CD4-positive, alpha-beta T cell treated with Interleukin-17A for 4 hours (primary cell): ENCODE measurements around the gene ASZ1.

Source experiments
- DNase-seq: peaks from one replicate; pipeline ENCODE4 v3.0.0-alpha.2; 2020; ENCODE audit warnings: mixed read lengths

ASZ1 gene

GRCh38 chr7:117333168-117333567 lies 94.1 kb downstream of the ASZ1 start:
- no peak for DNase-seq

DNA sequence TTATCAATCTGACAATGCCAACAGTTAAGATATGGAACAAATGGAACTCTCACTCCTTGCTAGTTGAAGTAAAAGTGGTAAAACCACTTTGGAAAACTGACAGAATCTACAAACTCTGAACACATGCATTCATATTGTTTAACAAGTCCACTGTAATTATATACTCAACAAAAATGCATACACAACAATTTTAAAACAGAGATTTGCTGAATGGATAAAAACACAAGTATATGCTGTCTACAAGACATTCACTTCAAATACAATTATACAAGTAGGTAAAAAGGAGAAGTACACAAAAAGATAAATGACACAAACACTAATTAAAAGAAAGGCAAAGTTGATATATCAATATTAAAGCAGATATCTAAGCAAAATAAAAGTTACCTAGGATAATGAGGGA lies 95.3 kb downstream of the ASZ1 start:
- no peak for DNase-seq

DNA sequence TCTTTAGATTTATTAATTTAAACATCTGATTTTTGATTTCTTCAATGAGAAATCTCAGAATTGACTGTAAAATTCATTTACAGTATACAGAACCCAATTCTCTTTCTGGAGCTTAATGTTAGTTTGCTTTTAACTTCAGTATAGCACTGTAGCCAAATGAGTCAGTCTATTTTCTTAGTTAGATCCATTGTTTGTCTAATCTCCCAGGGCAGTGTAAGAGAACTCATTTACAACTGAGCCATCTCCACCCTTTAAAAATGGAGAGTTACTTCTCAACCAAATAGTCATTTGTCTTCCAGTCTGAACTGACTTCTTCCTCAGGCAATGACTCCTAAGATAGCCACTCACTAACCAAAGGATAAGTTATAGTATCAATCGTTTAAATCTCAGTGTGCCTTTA lies 101.5 kb downstream of the ASZ1 start:
- no peak for DNase-seq

GRCh38 chr7:117324960-117325359 lies 102.3 kb downstream of the ASZ1 start:
- DNase-seq, result no peak

DNA sequence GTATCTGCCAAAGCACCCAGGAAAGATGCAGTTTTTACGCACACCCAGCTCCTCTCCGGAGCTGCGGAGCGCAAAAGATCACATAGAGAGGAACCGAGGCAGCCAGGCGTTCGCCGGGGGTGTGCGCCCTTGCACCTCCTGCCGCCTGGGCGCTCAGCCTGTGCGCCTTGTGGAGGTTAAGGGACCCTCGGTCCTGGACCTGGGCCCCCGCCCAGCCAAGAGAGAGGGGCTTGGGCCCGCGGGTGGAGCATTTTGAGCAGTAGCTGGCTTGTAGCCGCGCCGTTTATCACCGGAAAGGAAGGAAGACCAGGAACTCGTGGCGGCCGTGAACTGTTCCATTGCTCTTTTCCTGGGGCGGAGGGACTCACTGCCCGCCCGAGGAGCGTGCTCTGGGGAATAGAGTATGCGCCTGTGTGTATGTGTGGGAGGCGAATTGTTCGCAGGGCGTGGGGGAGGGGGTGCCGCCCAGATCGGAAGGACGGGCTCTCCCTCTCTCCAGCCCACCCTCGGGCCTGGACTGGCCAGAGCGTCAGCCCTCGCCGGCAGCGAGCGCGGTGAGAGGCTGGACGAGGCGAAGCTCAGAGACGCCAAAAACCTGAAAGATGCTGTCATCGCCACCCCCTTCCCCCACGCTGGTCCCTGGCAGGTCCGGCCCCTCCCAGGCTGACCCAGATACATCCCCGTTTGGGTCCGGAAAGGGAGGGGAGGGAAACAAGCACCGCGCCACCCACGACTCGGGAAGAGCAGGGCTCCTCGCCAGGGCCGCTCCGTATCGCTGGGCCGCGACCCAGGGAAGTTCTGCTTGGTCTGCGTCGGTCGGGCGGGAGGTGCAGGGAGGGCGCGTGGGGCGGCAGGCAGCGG lies 103.2 kb downstream of the ASZ1 start:
- DNase-seq, result no peak

DNA sequence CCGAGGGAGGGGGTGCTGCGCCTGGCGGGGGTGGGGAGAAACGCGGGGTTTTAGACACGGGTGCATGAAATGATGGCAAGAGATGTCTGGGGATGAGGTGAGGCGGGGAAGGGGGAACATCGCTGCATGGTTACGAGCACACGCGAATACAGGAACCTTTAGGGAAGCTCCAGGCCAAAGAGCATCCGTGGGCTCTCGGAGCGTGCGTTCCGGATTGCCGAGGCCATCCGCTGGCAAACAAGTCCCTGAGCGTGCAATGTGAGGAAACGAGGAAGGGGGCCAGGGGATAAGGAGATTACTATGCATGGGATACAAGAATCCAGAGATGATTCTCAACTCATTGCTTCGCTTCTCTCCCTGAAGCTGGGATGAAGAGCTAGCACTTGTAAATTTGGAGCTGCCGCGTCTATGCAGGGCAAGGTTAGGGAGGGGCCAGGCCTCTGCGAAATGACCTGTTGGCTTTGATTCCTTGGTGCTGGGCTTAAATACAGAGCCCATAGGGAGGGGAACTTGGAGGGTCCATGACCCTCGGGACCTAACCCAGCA lies 103.9 kb downstream of the ASZ1 start:
- no peak for DNase-seq

DNA sequence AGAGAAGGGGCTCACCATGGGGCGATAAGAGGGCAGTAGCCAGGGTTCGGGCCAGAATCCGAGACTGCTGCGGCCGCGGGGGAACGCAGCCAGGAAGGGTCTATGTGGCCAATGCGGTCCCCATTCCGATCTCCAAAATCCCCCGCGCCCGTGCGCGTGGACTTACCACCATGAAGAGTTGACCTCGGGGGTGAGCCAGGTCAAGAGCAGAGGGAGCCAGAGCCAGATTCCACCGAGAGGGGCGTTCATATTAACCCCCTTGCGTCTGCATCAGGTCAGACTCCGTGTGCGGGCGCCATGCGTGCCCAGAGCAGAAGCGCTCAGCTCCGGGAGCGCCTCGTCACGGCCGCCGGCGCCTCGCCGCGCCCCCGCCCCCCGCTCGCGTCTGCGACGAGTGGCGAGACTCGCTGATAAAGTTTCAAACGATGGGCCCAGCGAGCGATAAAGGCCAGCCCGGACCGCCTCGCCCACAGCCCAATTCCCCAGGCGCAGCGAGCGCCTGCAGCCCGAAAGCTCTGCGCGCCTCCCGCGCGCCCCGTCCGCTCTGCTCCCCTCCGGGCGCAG lies 104.5 kb downstream of the ASZ1 start, which contains the start of gene WNT2:
TSS of gene WNT2 (minus strand) at position 318 of the 564 bp plus-strand sequence. CDS start at position 249, 69 bp downstream.
- no peak for DNase-seq

GRCh38 chr7:117320523-117320922 lies 106.8 kb downstream of the ASZ1 start:
- no peak for DNase-seq

GRCh38 chr7:117319181-117319580 lies 108.1 kb downstream of the ASZ1 start:
- no peak for DNase-seq

DNA sequence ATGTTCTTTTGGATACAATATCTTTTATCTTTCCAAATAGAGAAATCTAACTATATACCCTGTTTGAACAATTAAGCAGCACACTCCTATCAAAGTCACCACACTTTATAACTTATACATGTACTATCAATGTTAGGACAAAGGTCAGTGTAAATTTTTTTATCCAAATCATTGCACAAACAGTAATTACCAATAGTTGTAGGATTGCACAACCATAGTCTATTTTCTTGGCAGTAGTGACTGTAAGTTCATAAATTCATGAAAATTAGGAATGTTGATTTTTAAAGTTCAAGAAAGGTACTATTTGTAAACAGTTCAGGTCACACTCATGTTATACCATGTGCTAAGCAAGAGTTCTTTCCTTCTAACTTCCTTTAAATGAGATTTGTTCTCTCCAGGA lies 113.7 kb downstream of the ASZ1 start:
- DNase-seq, result no peak
